ENCODE data around the gene PHF21A. TPM values are rescaled to one million over a fixed set of nuclear protein-coding genes. Genes with fewer than 3 reads are reported as not detected.

Gene PHF21A
- total and polyA plus RNA-seq, 10 of the 15 experiments (the other 5 are each of a cell fraction or from before 2014, with no cell fraction given): 2.6 to 37.2 (median 16.0) TPM

GRCh38 chr11:45919806-45920530 is 201.3 kb downstream of the PHF21A start:
- FAIRE-seq (no peak), DNase-seq (ENCODE audit: low read depth, low spot score) (no peak)
- POLR2A ChIA-PET: interaction anchor here (2.6 kb wide), 1 partner anchor 10 kb away, joined by 27 read pairs; no protein-coding TSS in a partner anchor

More at GRCh38 chr11:45919806-45920530, 201.3 kb downstream of the PHF21A start:
- no peak overlapping the region for H3K4me3 ChIP-seq
- ChIA-PET RAD21 (ENCODE audit: unreplicated experiment) (interaction anchor here (2.8 kb wide), 1 partner anchor 11 kb away, joined by 29 read pairs; no protein-coding TSS in a partner anchor), CTCF (no interaction called here), SMC1A (ENCODE audit: uncharacterized antibody, unreplicated experiment) (interaction anchor here (2.3 kb wide), 1 partner anchor 74 kb away, joined by 10 read pairs; the partner anchor contains the start of gene CRY2)
- TF ChIP-seq RFX5 (IDR thresholded peaks at IDR 0.05; ENCODE audit: low read depth, low read length): no peak
- TF ChIP-seq NR2C1 (IDR thresholded peaks at IDR 0.05): no peak
- no peak for TF ChIP-seq RELA (IDR thresholded peaks at IDR 0.05; ENCODE audit: borderline replicate concordance, partially characterized antibody)
- TF ChIP-seq MEF2B (IDR thresholded peaks at IDR 0.05; ENCODE audit: partially characterized antibody, poor library complexity, severe bottlenecking): no peak
- TF ChIP-seq NR2F1 (conservative IDR thresholded peaks at IDR 0.05): no peak
- TF ChIP-seq TCF3 (IDR thresholded peaks at IDR 0.05; ENCODE audit: borderline replicate concordance, insufficient read depth, low read depth, low read length): no peak
- TF ChIP-seq HSF1 (IDR thresholded peaks at IDR 0.05; ENCODE audit: low read depth, low read length): no peak
- no peak for TF ChIP-seq SMC3 (IDR thresholded peaks at IDR 0.05; ENCODE audit: borderline replicate concordance, low read length)
- TF ChIP-seq CHD2 (IDR thresholded peaks at IDR 0.05; ENCODE audit: borderline replicate concordance, low read depth, low read length): no peak
- no peak for TF ChIP-seq NFYA (IDR thresholded peaks at IDR 0.05; ENCODE audit: borderline replicate concordance, low read depth, low read length)
- TF ChIP-seq IKZF2 (IDR thresholded peaks at IDR 0.05): no peak
- no peak for TF ChIP-seq MEF2A (IDR thresholded peaks at IDR 0.05; ENCODE audit: insufficient read depth, low read depth, low read length)
- no peak for TF ChIP-seq ETV6 (conservative IDR thresholded peaks at IDR 0.05 in 1 of 2, IDR thresholded peaks at IDR 0.05 in 1 of 2; ENCODE audit: borderline replicate concordance in 1 of 2, low read depth in 1 of 2)
- no peak for TF ChIP-seq SP1 (IDR thresholded peaks at IDR 0.05; ENCODE audit: low read depth, low read length)
- TF ChIP-seq TCF12 (IDR thresholded peaks at IDR 0.05; ENCODE audit: low read depth, low read length): no peak
- TF ChIP-seq CHD4 (IDR thresholded peaks at IDR 0.05): no peak
- TF ChIP-seq HCFC1 (IDR thresholded peaks at IDR 0.05; ENCODE audit: low read length): no peak
- no peak for TF ChIP-seq NBN (IDR thresholded peaks at IDR 0.05)
- no peak for TF ChIP-seq RBBP5 (conservative IDR thresholded peaks at IDR 0.05)
- H3K79me2 ChIP-seq (ENCODE audit: control insufficient read depth, insufficient read depth, low read length): peaks cover 16% of the 10 kb centered on the region
- no peaks in the 10 kb centered on the region for H4K20me1 ChIP-seq (ENCODE audit: control insufficient read depth, insufficient read depth)
- no TSS peak for BruUV-seq (replicated peaks)
- no peak overlapping the region for H3K27ac ChIP-seq (ENCODE audit: control insufficient read depth, insufficient read depth)
- H3K27me3 ChIP-seq (replicated peaks in 1 of 2; ENCODE audit: control insufficient read depth in 2 of 2, insufficient read depth in 2 of 2, low read length in 1 of 2): peaks cover 6 to 18% of the 10 kb centered on the region in 2 experiments; a peak in 3 of 4 replicates
- no peaks in the 10 kb centered on the region; the same call in 2 of the 3 replicates for H3K9me3 ChIP-seq (replicated peaks; ENCODE audit: control insufficient read depth, insufficient read depth, low read length)
- no peak overlapping the region for H2AFZ ChIP-seq (ENCODE audit: control insufficient read depth, low read depth, low read length)
- intact Hi-C loops (cut with micrococcal nuclease; ENCODE audit: unreplicated experiment): no loop called here
- no peak overlapping the region for H3K9ac ChIP-seq (ENCODE audit: control insufficient read depth, insufficient read depth, low read length)
- in situ Hi-C loops (cut with MboI): no loop called here
- H3K4me1 ChIP-seq (ENCODE audit: control insufficient read depth, insufficient read depth, low read length): peaks cover 18% of the 10 kb centered on the region
- no peak for ATAC-seq
- WGBS (ENCODE audit: insufficient coverage, insufficient replicate concordance, low lambda C conversion rate, missing lambda C conversion rate): 53% methylated on average over 13 of the region's 13 CpGs
- H3K36me3 ChIP-seq (ENCODE audit: control insufficient read depth in 2 of 2, insufficient read depth in 2 of 2, low read length in 1 of 2): peaks cover 0 to 6% of the 10 kb centered on the region in 2 experiments; a peak in 1 of 4 replicates
- H3K4me2 ChIP-seq (ENCODE audit: control insufficient read depth, insufficient read depth): no peak overlapping the region

Data from GM12878 (cell line).